Putamen (tissue), 1 donor: Measurements from ENCODE around the gene USP17L17.
A peak's percentile ranks its signal among the peaks of the same experiment; 100 is the strongest.
"Not testable (repeated sequence)": the region's sequence is repeated elsewhere in the genome, so short reads cannot be mapped to it uniquely, and the experiment has no call there.

Source experiments
- DNase-seq: peaks from one replicate; pipeline ENCODE4 v3.0.0-alpha.2; 2016; ENCODE audit warnings: low spot score

The USP17L17 gene, protein sequence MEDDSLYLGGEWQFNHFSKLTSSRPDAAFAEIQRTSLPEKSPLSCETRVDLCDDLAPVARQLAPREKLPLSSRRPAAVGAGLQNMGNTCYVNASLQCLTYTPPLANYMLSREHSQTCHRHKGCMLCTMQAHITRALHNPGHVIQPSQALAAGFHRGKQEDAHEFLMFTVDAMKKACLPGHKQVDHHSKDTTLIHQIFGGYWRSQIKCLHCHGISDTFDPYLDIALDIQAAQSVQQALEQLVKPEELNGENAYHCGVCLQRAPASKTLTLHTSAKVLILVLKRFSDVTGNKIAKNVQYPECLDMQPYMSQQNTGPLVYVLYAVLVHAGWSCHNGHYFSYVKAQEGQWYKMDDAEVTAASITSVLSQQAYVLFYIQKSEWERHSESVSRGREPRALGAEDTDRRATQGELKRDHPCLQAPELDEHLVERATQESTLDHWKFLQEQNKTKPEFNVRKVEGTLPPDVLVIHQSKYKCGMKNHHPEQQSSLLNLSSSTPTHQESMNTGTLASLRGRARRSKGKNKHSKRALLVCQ

DNA sequence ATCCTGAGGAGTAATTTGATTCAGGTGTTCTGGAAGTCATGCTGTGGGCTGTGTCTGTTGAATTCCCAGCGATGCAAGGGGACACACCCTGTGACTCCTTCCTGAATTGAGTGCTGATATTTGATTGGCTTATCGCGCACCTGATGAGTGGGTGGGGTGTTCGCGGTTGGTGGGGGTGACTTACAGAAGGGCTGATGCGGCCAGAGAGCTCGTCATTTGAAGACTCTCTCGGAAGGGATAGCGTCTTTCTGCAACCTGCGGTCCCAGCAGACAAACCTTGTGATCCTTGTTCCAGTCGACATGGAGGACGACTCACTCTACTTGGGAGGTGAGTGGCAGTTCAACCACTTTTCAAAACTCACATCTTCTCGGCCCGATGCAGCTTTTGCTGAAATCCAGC lies at the start of gene USP17L17:
Gene USP17L17 (plus strand): TSS at position 301 of the 400 bp plus-strand sequence. CDS start 0 bp downstream, at position 301.
- not testable (repeated sequence) for DNase-seq

GRCh38 chr4:9210357-9210756 lies 33.3 kb upstream of the USP17L17 start, which contains the start of gene USP17L10:
Gene USP17L10, plus strand, starts transcription at chr4:9210657. Its CDS starts 0 bp downstream, at chr4:9210657.
- not testable (repeated sequence) for DNase-seq

GRCh38 chr4:9214701-9215100 lies 29.0 kb upstream of the USP17L17 start:
- not testable (repeated sequence) for DNase-seq

DNA sequence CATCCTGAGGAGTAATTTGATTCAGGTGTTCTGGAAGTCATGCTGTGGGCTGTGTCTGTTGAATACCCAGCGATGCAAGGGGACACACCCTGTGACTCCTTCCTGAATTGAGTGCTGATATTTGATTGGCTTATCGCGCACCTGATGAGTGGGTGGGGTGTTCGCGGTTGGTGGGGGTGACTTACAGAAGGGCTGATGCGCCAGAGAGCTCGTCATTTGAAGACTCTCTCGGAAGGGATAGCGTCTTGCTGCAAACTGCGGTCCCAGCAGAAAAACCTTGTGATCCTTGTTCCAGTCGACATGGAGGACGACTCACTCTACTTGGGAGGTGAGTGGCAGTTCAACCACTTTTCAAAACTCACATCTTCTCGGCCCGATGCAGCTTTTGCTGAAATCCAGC lies 28.6 kb upstream of the USP17L17 start, which contains the start of gene USP17L11:
Gene USP17L11 (plus strand): TSS at position 301 of the 400 bp plus-strand sequence. CDS start 0 bp downstream, at position 301.
- not testable (repeated sequence) for DNase-seq

- not testable (repeated sequence) for DNase-seq
Measured at GRCh38 chr4:9219852-9220251, 23.8 kb upstream of the USP17L17 start, which contains the start of gene USP17L12. Gene USP17L12, plus strand, starts transcription at chr4:9220152. Its CDS starts 0 bp downstream, at chr4:9220152.

GRCh38 chr4:9224596-9224995 lies 19.1 kb upstream of the USP17L17 start, which contains the start of gene USP17L13:
Gene USP17L13, plus strand, starts transcription at chr4:9224896. Its CDS starts 0 bp downstream, at chr4:9224896.
- DNase-seq, result not testable (repeated sequence)

GRCh38 chr4:9230249-9230648 lies 13.4 kb upstream of the USP17L17 start:
- not testable (repeated sequence) for DNase-seq

GRCh38 chr4:9234085-9234484 lies 9.6 kb upstream of the USP17L17 start, which contains the start of gene USP17L15:
Gene USP17L15, plus strand, starts transcription at chr4:9234385. Its CDS starts 0 bp downstream, at chr4:9234385.
- not testable (repeated sequence) for DNase-seq

GRCh38 chr4:9238461-9238860 lies 5.2 kb upstream of the USP17L17 start:
- not testable (repeated sequence) for DNase-seq

- peak; percentile 0 for DNase-seq
Measured at GRCh38 chr4:9247953-9248680, 4.4 kb downstream of the USP17L17 start, which contains the start of gene USP17L18. Gene USP17L18, plus strand, starts transcription at chr4:9248630. Its CDS starts 0 bp downstream, at chr4:9248630.

DNA sequence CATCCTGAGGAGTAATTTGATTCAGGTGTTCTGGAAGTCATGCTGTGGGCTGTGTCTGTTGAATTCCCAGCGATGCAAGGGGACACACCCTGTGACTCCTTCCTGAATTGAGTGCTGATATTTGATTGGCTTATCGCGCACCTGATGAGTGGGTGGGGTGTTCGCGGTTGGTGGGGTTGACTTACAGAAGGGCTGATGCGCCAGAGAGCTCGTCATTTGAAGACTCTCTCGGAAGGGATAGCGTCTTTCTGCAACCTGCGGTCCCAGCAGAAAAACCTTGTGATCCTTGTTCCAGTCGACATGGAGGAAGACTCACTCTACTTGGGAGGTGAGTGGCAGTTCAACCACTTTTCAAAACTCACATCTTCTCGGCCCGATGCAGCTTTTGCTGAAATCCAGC lies 9.4 kb downstream of the USP17L17 start, which contains the start of gene USP17L19:
Gene USP17L19 (plus strand): TSS at position 301 of the 400 bp plus-strand sequence. CDS start 0 bp downstream, at position 301.
- DNase-seq, result not testable (repeated sequence)

DNA sequence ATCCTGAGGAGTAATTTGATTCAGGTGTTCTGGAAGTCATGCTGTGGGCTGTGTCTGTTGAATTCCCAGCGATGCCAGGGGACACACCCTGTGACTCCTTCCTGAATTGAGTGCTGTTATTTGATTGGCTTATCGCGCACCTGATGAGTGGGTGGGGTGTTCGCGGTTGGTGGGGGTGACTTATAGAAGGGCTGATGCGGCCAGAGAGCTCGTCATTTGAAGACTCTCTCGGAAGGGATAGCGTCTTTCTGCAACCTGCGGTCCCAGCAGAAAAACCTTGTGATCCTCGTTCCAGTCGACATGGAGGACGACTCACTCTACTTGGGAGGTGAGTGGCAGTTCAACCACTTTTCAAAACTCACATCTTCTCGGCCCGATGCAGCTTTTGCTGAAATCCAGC lies 14.1 kb downstream of the USP17L17 start, which contains the start of gene USP17L20:
Gene USP17L20 (plus strand): TSS at position 301 of the 400 bp plus-strand sequence. CDS start 0 bp downstream, at position 301.
- DNase-seq, result not testable (repeated sequence)

GRCh38 chr4:9262572-9262971 lies 18.9 kb downstream of the USP17L17 start, which contains the start of gene USP17L21:
Gene USP17L21, plus strand, starts transcription at chr4:9262872. Its CDS starts 0 bp downstream, at chr4:9262872.
- not testable (repeated sequence) for DNase-seq

DNA sequence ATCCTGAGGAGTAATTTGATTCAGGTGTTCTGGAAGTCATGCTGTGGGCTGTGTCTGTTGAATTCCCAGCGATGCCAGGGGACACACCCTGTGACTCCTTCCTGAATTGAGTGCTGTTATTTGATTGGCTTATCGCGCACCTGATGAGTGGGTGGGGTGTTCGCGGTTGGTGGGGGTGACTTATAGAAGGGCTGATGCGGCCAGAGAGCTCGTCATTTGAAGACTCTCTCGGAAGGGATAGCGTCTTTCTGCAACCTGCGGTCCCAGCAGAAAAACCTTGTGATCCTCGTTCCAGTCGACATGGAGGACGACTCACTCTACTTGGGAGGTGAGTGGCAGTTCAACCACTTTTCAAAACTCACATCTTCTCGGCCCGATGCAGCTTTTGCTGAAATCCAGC lies 23.6 kb downstream of the USP17L17 start, which contains the start of gene USP17L22:
Gene USP17L22 (plus strand): TSS at position 301 of the 400 bp plus-strand sequence. CDS start 0 bp downstream, at position 301.
- not testable (repeated sequence) for DNase-seq

DNA sequence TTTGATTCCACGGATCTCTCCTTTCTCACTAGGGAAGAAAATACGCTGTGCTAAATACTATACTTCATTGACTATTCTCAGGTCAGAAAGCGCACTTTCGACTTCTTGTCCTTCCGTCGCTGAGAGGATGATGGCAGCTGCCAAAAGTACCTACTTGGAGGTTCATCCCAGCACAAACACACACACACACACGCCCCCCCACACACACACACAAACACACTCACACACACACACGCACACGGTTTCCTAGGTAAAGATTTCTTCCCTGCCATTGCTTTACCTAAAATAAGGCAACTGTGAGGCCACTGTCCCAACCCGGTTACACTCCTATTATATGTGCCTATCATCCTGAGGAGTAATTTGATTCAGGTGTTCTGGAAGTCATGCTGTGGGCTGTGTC lies 28.0 kb downstream of the USP17L17 start:
- not testable (repeated sequence) for DNase-seq
